Measurements from ENCODE around the gene PCDH9.

The PCDH9 gene

DNA sequence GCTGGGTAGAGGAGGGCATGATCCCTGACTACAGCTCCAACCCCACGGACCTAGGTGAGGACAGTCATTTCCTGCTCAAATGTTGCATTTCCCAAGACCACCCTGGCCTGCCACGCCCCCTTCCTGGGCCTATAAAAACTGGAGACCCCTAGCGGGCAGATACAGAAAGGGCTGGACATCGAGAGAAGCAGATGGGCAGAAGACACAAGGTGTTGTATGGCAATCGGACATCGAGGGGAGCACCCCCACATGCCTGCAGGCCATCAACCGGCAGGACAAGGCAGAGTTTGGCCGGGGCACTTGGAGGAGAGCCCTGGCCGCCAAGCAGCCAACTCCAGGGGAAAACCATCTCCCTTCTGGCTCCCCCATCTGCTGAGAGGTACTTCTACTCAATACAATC, 746.4 kb downstream of the PCDH9 start:
- no peak overlapping the region for H3K4me3 ChIP-seq (ENCODE audit: low read length)
- DNase-seq (ENCODE audit: low read depth): no peak
- TF ChIP-seq, protein P1, sequence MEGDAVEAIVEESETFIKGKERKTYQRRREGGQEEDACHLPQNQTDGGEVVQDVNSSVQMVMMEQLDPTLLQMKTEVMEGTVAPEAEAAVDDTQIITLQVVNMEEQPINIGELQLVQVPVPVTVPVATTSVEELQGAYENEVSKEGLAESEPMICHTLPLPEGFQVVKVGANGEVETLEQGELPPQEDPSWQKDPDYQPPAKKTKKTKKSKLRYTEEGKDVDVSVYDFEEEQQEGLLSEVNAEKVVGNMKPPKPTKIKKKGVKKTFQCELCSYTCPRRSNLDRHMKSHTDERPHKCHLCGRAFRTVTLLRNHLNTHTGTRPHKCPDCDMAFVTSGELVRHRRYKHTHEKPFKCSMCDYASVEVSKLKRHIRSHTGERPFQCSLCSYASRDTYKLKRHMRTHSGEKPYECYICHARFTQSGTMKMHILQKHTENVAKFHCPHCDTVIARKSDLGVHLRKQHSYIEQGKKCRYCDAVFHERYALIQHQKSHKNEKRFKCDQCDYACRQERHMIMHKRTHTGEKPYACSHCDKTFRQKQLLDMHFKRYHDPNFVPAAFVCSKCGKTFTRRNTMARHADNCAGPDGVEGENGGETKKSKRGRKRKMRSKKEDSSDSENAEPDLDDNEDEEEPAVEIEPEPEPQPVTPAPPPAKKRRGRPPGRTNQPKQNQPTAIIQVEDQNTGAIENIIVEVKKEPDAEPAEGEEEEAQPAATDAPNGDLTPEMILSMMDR (IDR thresholded peaks at IDR 0.05; ENCODE audit: insufficient read depth, low read depth, low read length, missing control alignments): no peak

DNA sequence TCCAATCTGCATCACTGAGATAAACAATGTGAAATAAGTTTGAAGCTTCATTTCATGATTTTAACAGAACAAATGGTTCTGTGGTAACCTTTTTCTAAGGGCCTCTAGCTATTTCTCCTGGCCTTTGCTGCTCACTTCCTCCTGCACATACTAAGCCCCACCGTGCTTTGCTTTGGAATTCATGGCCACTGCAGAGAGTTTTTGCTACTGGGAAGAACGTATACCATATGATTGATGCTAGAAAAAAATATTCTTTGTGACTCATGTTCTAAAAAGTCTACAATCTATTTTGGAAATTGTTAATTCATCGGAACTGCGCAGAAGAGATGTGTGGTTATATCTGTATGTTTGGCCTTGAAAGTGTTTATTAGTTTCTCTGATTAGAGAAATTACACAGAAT, 747.3 kb downstream of the PCDH9 start:
- DNase-seq (ENCODE audit: low read depth): no peak
- TF ChIP-seq, protein P1 (IDR thresholded peaks at IDR 0.05; ENCODE audit: insufficient read depth, low read depth, low read length, missing control alignments): no peak

DNA sequence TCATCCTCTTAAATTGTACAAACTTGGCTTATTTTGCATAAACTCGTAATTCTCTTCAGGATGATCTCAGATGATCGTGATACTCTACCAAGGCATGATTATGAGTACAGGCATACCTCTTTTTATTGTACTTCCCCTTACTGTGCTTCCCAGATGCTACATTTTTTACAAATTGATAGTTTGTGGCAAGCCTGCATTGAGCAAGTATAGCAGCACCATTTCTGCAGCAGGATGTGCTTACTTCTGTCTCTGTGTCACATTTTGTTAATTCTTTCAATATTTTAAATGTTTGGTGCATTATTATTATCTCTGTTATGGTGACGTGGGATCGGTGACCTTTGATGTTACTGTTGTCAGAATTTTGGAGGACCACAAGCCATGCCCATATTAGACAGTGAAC, 752.3 kb downstream of the PCDH9 start:
- TF ChIP-seq, protein P1 (IDR thresholded peaks at IDR 0.05; ENCODE audit: insufficient read depth, low read depth, low read length, missing control alignments): no peak
- no peak for DNase-seq (ENCODE audit: low read depth)
- H3K4me3 ChIP-seq (ENCODE audit: low read length): no peak overlapping the region

More for the DNA sequence above, 747.3 kb downstream of the PCDH9 start:
- H3K4me3 ChIP-seq (ENCODE audit: low read length): no peak overlapping the region

GRCh38 chr13:66475061-66475460, 755.1 kb downstream of the PCDH9 start:
- no peak for DNase-seq (ENCODE audit: low read depth)
- TF ChIP-seq, protein P1 (IDR thresholded peaks at IDR 0.05; ENCODE audit: insufficient read depth, low read depth, low read length, missing control alignments): no peak
- no peak overlapping the region for H3K4me3 ChIP-seq (ENCODE audit: low read length)

DNA sequence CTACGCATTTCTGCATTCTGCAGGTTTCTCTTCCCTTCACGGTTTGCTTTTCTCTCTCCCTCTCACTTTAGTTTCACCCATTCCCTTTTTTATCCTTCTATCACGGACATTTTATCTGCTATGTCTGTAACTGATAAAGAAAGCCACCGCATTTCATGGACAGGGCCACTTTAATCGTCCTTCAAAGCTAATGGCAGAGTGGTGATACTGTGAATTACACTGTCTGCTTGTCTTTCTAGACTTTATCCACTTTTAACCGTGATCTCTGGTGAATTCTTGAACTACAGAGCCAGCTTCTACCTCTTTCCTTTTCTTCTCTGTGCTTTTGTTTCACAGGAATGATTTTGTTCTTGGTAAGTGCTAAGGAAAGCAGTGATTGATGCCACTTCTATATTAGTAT, 760.4 kb downstream of the PCDH9 start:
- DNase-seq (ENCODE audit: low read depth): no peak

GRCh38 chr13:66468656-66469055, 761.5 kb downstream of the PCDH9 start:
- no peak overlapping the region for H3K4me3 ChIP-seq (ENCODE audit: low read length)
- DNase-seq (ENCODE audit: low read depth): peak; percentile 6
- TF ChIP-seq, protein P1 (IDR thresholded peaks at IDR 0.05; ENCODE audit: insufficient read depth, low read depth, low read length, missing control alignments): no peak

More for the DNA sequence above, 760.4 kb downstream of the PCDH9 start:
- TF ChIP-seq, protein P1 (IDR thresholded peaks at IDR 0.05; ENCODE audit: insufficient read depth, low read depth, low read length, missing control alignments): no peak
- H3K4me3 ChIP-seq (ENCODE audit: low read length): no peak overlapping the region

- TF ChIP-seq, protein P1 (IDR thresholded peaks at IDR 0.05; ENCODE audit: insufficient read depth, low read depth, low read length, missing control alignments): no peak
- H3K4me3 ChIP-seq (ENCODE audit: low read length): no peak overlapping the region
- no peak for DNase-seq (ENCODE audit: low read depth)
These were observed 767.9 kb downstream of the PCDH9 start for GRCh38 chr13:66462187-66462586.

Data from epithelial cell of esophagus (primary cell).